Measurements from ENCODE around the gene SH2D6. TPM values are rescaled to one million over a fixed set of nuclear protein-coding genes. Genes with fewer than 3 reads are reported as not detected.

Gene SH2D6
- total and polyA plus RNA-seq, 2 of the 8 experiments (the other 6 are each of a cell fraction or from before 2014, with no cell fraction given) = 0.42 TPM; not detected in 1

- Histone ChIP-seq H2AK5ac (ENCODE audit: low read depth, low read length) (no peak overlapping the region), H3K36me3 (ENCODE audit: control insufficient read depth in 2 of 4, insufficient read depth in 4 of 4, low read length in 3 of 4) (peaks cover 0 to 3% (median 0%) of the 10 kb centered on the region in 4 experiments; a peak in 2 of 8 replicates), H2BK20ac (ENCODE audit: low read length) (no peak overlapping the region), H3K56ac (replicated peaks; ENCODE audit: insufficient read length, low read depth, low read length) (no peak overlapping the region), H3K79me1 (ENCODE audit: low read depth, low read length) (no peaks in the 10 kb centered on the region), H2BK120ac (replicated peaks; ENCODE audit: low read depth, low read length) (no peak overlapping the region), H3K9ac (replicated peaks in 1 of 4; ENCODE audit: extremely low read depth in 1 of 4, low read depth in 3 of 4, low read length in 3 of 4) (no peak overlapping the region), H3K23me2 (ENCODE audit: low read depth, low read length) (no peaks in the 10 kb centered on the region), H3K23ac (ENCODE audit: insufficient read length) (no peak overlapping the region), H3K9me3 (ENCODE audit: insufficient read depth in 2 of 2, low read depth in 1 of 2, low read length in 1 of 2) (no peaks in the 10 kb centered on the region), H3K79me2 (ENCODE audit: control insufficient read depth in 1 of 2, insufficient read depth in 2 of 2, low read length in 2 of 2) (no peaks in the 10 kb centered on the region), H4K20me1 (replicated peaks in 1 of 2; ENCODE audit: control insufficient read depth in 1 of 2, insufficient read depth in 2 of 2, low read length in 2 of 2) (no peaks in the 10 kb centered on the region), H2BK5ac (ENCODE audit: low read depth, low read length) (0 out of 2 replicates have a peak overlapping the region, but pooled peaks have one; percentile 35), H3K18ac (ENCODE audit: extremely low read depth, low read length) (no peak overlapping the region), H3K4me3 (ENCODE audit: extremely low read depth in 1 of 4, insufficient read depth in 2 of 4, low read depth in 3 of 4, low read length in 4 of 4) (no peak overlapping the region), H2BK15ac (ENCODE audit: low read length) (no peak overlapping the region), H2BK12ac (ENCODE audit: low read depth, low read length) (no peak overlapping the region), H4K91ac (replicated peaks; ENCODE audit: insufficient read length, low read length) (no peak overlapping the region), H3K14ac (ENCODE audit: insufficient read length) (no peak overlapping the region), H4K8ac (ENCODE audit: extremely low read depth, insufficient read depth, low read length) (no peak overlapping the region), H3K4me2 (ENCODE audit: insufficient read depth in 1 of 2, low read depth in 2 of 2, low read length in 2 of 2) (no peak overlapping the region), H4K5ac (ENCODE audit: insufficient read length, low read depth, low read length) (no peak overlapping the region), H3K4ac (replicated peaks; ENCODE audit: insufficient read length, low read depth, low read length) (no peak overlapping the region), H3K27ac (ENCODE audit: low read depth, low read length) (no peak overlapping the region), H3K4me1 (replicated peaks in 1 of 4; ENCODE audit: control insufficient read depth in 3 of 4, insufficient read depth in 4 of 4, low read length in 3 of 4) (peaks cover 0 to 6% (median 3%) of the 10 kb centered on the region in 4 experiments; a peak in 4 of 7 replicates), H2AFZ (ENCODE audit: low read length) (no peak overlapping the region), H3K27me3 (replicated peaks in 1 of 4; ENCODE audit: control insufficient read depth in 3 of 4, extremely low read depth in 1 of 4, insufficient read depth in 3 of 4, low read length in 3 of 4) (no peaks in the 10 kb centered on the region)
- no peak for FAIRE-seq
- CTCF ChIA-PET (ENCODE audit: partially characterized antibody) = interaction anchor here (7.8 to 7.9 kb wide), 2 partner anchors 11 to 27 kb away, joined by 58 to 59 read pairs; partner anchors contain the start of gene SH2D6
- WGBS, 2 experiments (ENCODE audit: extremely low coverage in 1 of 2, insufficient coverage in 1 of 2, insufficient read length in 1 of 2, insufficient replicate concordance in 2 of 2, low coverage in 1 of 2, low lambda C conversion rate in 2 of 2, missing lambda C conversion rate in 1 of 2) = 79% methylated on average over 6 of the region's 6 CpGs; no CpG with 5 or more reads in 1 of the 2 experiments
- no peak for DNase-seq (ENCODE audit: low read depth in 1 of 2, low spot score in 2 of 2)
- POLR2A ChIA-PET (ENCODE audit: partially characterized antibody) = interaction anchor here (1.1 to 25.0 kb wide), 3 partner anchors 19 to 150 kb away, joined by 3 to 396 read pairs (median 3); partner anchors contain the start of genes ELMOD3, MAT2A and RETSAT
- TF ChIP-seq BACH1 (IDR thresholded peaks at IDR 0.05; ENCODE audit: low read length) (no peak), SIX5 (IDR thresholded peaks at IDR 0.05; ENCODE audit: low read depth, low read length) (no peak), BRCA1 (IDR thresholded peaks at IDR 0.05; ENCODE audit: low read depth, low read length) (no peak), JUN (IDR thresholded peaks at IDR 0.05; ENCODE audit: low read depth, low read length) (no peak), CEBPB (IDR thresholded peaks at IDR 0.05; ENCODE audit: low read depth, low read length) (no peak), CTCF (IDR thresholded peaks at IDR 0.05; ENCODE audit: control extremely low read depth in 1 of 3, insufficient read depth in 1 of 3, low read depth in 1 of 3, low read length in 3 of 3) (no peak), CREB1 (IDR thresholded peaks at IDR 0.05) (no peak), GABPA (IDR thresholded peaks at IDR 0.05; ENCODE audit: borderline replicate concordance, insufficient read depth, low read length) (no peak), SP4 (IDR thresholded peaks at IDR 0.05; ENCODE audit: low read length) (no peak), KDM1A (IDR thresholded peaks at IDR 0.05; ENCODE audit: borderline replicate concordance, low read length) (no peak), TAF1 (IDR thresholded peaks at IDR 0.05; ENCODE audit: low read depth, low read length) (no peak), USF2 (IDR thresholded peaks at IDR 0.05; ENCODE audit: low read length) (no peak)
Measured at GRCh38 chr2:85394976-85395375, 23.5 kb upstream of the SH2D6 start.

Measured in H1 (cell line).